Liver (tissue), 9 donors: ENCODE results near the gene ZSCAN25. TPM values are rescaled to one million over a fixed set of nuclear protein-coding genes. Genes with fewer than 3 reads are reported as not detected.

ENCODE experiments used
- DNase-seq: peaks from one replicate; pipeline ENCODE4 v3.0.0-alpha.2; 2017; ENCODE audit warnings: low spot score
- H3K27ac ChIP-seq, 2 donors: one replicate each; pipeline ENCODE4 v1.7.0; 2013; ENCODE audit warnings: inconsistent platforms in 2 of 2, low read length in 2 of 2, control low read depth in 1 of 2, low read depth in 1 of 2, mild to moderate bottlenecking in 1 of 2
- H3K27me3 ChIP-seq, 4 donors: one replicate each; pipeline versions ENCODE4 v1.6.1 to v1.7.0; 2013; ENCODE audit warnings: low read length in 3 of 4, inconsistent platforms in 1 of 4, mild to moderate bottlenecking in 1 of 4, moderate library complexity in 1 of 4; ENCODE audit not compliant: control insufficient read depth in 4 of 4, insufficient read depth in 4 of 4
- H3K36me3 ChIP-seq, 4 donors: one replicate each; pipeline versions ENCODE4 v1.6.1 to v1.7.0; 2013; ENCODE audit warnings: low read length in 3 of 4, mild to moderate bottlenecking in 3 of 4, low read depth in 1 of 4, moderate library complexity in 1 of 4; ENCODE audit not compliant: control insufficient read depth in 4 of 4, insufficient read depth in 3 of 4
- H3K4me1 ChIP-seq, 4 donors: one replicate each; pipeline versions ENCODE4 v1.6.1 to v1.7.0; 2013; ENCODE audit warnings: low read length in 3 of 4, mild to moderate bottlenecking in 3 of 4, moderate library complexity in 1 of 4; ENCODE audit not compliant: control insufficient read depth in 4 of 4, insufficient read depth in 4 of 4
- H3K4me3 ChIP-seq, 3 donors: one replicate each; pipeline versions ENCODE4 v1.6.1 to v1.7.0; 2013; ENCODE audit warnings: low read length in 3 of 3, control low read depth in 1 of 3, low read depth in 1 of 3, mild to moderate bottlenecking in 1 of 3
- H3K9ac ChIP-seq, 2 donors: one replicate each; pipeline ENCODE4 v1.7.0; 2013; ENCODE audit warnings: low read length in 2 of 2, mild to moderate bottlenecking in 2 of 2, moderate library complexity in 2 of 2, control low read depth in 1 of 2, low read depth in 1 of 2
- H3K9me3 ChIP-seq, 4 donors: one replicate each; pipeline versions ENCODE4 v1.6.1 to v1.7.0; 2013; ENCODE audit warnings: low read length in 3 of 4; ENCODE audit not compliant: control insufficient read depth in 4 of 4
- EGR1 ChIP-seq, 2 donors: IDR thresholded peaks; 2 replicates each; pipeline ENCODE4 v1.6.1; 2016 to 2018; ENCODE audit warnings: antibody characterized with exemption in 2 of 2, low read depth in 2 of 2
- FOXA1 ChIP-seq: IDR thresholded peaks from 2 replicates; pipeline ENCODE4 v1.6.1; 2016; ENCODE audit warnings: antibody characterized with exemption
- HNF4A ChIP-seq, 2 donors: conservative IDR thresholded peaks; 2 replicates each; pipeline ENCODE4 v1.6.1; 2016; ENCODE audit warnings: antibody characterized with exemption in 2 of 2, mild to moderate bottlenecking in 2 of 2
- HNF4G ChIP-seq: IDR thresholded peaks from 2 replicates; pipeline ENCODE4 v1.6.1; 2016; ENCODE audit warnings: antibody characterized with exemption
- JUND ChIP-seq, 2 donors: IDR thresholded peaks; 2 replicates each; pipeline ENCODE4 v1.6.1; 2016; ENCODE audit warnings: antibody characterized with exemption in 2 of 2
- NR2F2 ChIP-seq: IDR thresholded peaks from 2 replicates; pipeline ENCODE4 v1.6.1; 2016; ENCODE audit warnings: antibody characterized with exemption
- RXRA ChIP-seq, 2 donors: IDR thresholded peaks; 2 replicates each; pipeline ENCODE4 v1.6.1; 2017 to 2018; ENCODE audit warnings: antibody characterized with exemption in 2 of 2, mild to moderate bottlenecking in 1 of 2
- SP1 ChIP-seq: IDR thresholded peaks from 2 replicates; pipeline ENCODE4 v1.6.1; 2018; ENCODE audit warnings: antibody characterized with exemption, mild to moderate bottlenecking
- TAF1 ChIP-seq: conservative IDR thresholded peaks from 2 replicates; pipeline ENCODE4 v1.6.1; 2016; ENCODE audit warnings: antibody characterized with exemption, mild to moderate bottlenecking
- YY1 ChIP-seq: IDR thresholded peaks from 2 replicates; pipeline ENCODE4 v1.6.1; 2016; ENCODE audit warnings: antibody characterized with exemption, mild to moderate bottlenecking
- WGBS: extraction: QIAGEN DNeasy Blood & Tissue Kit; methylation state at CpG from one replicate; pipeline ENCODE4 v1.1.7; 2013; 5-methylcytosine and 5-hydroxymethylcytosine counted together
- polyA plus RNA-seq, 2 donors: library from polyadenylated mRNA; stranded (reverse) in 1 of 2; unstranded in 1 of 2; fragments of 200-250 nt in 1 of 2; fragments of >200 nt in 1 of 2; fragmentation: Nextera tagmentation in 1 of 2; extraction: Ambion mirVana in 1 of 2; gene quantifications; one replicate each; pipeline versions ENCODE4 v1.2.1 to v1.2.3, GENCODE V29; 2013 to 2015
- total RNA-seq, 2 donors: library from RNA; depleted of rRNA; stranded (reverse); fragments of >200 nt; gene quantifications; one replicate each; pipeline ENCODE4 v1.2.3, GENCODE V29; 2014
- TF ChIP-seq, protein P1 (sequence below): IDR thresholded peaks from 2 replicates; pipeline ENCODE4 v1.6.1; 2016; ENCODE audit warnings: antibody characterized with exemption
- TF ChIP-seq, protein P2 (sequence below): IDR thresholded peaks from 2 replicates; pipeline ENCODE4 v1.6.1; 2016; ENCODE audit warnings: antibody characterized with exemption
- donor health status: healthy.
- donor health status: healthy.
- donor health status: healthy.
- donor health status: healthy.
- donor health status: healthy.

ZSCAN25 gene
- total and polyA plus RNA-seq, 4 donors = 2.3 to 11.0 (median 5.9) TPM

DNA sequence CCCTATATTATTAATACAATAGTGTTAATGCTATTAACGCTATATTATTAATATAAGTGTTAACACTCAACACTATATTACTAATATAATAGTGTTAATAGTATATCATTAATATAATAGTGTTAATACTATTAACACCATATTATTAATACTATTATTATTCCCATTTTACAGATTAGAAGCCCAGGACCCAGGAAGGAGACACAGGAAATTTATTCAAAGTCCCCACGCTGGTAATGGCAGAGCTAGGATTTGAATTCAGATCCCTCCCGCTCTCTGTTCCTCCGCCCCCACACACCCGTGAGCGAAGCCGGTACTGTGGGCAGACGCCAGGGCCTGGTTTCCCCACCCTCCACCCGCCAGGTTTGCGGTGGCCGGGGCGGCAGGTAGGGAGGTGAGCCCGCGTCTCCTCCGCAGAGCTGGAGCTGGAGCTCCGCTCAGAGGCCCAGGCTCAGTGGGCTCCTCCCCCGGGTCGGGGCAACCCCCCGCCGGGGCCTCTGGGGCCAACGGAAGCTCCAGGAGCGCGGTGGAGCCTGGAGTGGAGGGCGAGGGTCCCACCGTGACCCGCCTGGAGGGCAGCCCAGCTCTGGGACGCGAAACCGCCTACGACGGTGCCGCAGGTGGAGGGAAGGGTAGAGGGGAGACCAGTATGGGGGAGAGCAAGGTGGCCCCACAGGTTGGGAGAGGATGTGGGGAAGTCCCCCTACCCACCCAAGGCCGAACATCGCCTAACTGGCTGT lies 18.8 kb upstream of the ZSCAN25 start, which contains the start of gene TMEM225B:
TMEM225B (plus strand) TSS at position 506 of the 740 bp plus-strand sequence. CDS start 6,122 bp downstream, outside the sequence.
- H3K36me3 ChIP-seq = no peaks in the 10 kb centered on the region
- no peaks in the 10 kb centered on the region for H3K4me1 ChIP-seq
- no peak within 1 kb of the TSS for H3K4me3 ChIP-seq
- H3K27me3 ChIP-seq = no peaks in the 10 kb centered on the region
- no peak for TF ChIP-seq TAF1
- no peak for TF ChIP-seq YY1
- TF ChIP-seq RXRA (IDR thresholded peaks at IDR 0.05) = no peak
- H3K9me3 ChIP-seq = no peaks in the 10 kb centered on the region
- WGBS = 68% methylated on average over 34 of the region's 34 CpGs
- H3K27ac ChIP-seq = no peak within 1 kb of the TSS
- no peak for DNase-seq
- H3K9ac ChIP-seq = no peak within 1 kb of the TSS

DNA sequence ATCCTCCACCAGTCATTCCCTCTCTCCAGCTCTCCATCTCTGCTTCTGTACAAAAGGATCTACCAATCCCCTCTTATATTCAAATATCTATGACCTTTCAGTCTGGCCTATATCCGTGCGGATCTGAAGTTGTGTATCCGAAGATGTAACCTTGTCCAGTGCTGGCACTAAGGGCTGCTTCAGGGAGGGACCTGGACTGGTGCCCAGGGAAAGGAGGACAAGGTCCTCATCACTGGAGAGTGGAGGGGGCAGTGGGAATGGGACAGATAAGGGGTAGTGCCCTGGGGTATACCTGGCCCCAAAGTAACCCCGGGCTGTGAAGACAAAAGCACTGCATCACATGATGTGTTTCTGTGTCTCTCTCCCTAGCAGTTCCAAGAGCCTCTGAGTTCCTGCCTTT lies 16.9 kb upstream of the ZSCAN25 start:
- TF ChIP-seq JUND (IDR thresholded peaks at IDR 0.05) (no peak), NR2F2 (no peak), SP1 (no peak), HNF4G (no peak)
- TF ChIP-seq, protein P1, sequence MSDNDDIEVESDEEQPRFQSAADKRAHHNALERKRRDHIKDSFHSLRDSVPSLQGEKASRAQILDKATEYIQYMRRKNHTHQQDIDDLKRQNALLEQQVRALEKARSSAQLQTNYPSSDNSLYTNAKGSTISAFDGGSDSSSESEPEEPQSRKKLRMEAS = no peak
- H3K4me3 ChIP-seq = no peak overlapping the region
- no peak for DNase-seq

DNA sequence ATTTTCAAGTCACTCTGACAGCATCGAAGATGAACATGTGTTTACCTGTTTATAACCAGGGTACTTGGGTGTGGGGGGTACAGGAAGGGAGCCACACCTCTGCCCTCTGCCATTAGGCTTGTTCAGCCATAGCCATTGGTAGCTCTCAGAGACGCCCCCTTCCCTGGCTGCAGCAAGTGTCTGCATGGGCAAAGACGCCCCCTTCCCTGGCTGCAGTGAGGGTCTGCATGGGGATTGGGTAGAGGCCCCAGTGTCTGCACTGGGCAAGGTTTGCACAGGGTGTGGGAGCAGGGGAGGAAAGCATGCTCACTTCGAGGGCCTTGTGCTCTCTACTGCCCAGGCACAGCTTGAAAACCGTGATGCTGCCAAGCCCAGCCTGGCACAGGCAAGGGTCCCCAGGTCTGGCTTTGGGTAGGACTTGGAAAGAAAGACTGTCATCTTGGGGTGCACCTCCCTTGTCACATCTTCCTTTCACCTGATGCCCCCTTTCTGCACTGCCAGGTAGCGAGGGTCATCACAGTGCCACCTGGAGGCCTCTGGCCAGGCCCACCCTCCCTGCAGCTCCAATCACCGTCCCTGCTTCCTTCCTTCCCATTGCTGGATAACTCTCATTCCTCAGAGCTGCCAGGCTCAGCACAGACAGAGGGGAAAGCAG lies 15.0 kb upstream of the ZSCAN25 start:
- TF ChIP-seq, protein P2, sequence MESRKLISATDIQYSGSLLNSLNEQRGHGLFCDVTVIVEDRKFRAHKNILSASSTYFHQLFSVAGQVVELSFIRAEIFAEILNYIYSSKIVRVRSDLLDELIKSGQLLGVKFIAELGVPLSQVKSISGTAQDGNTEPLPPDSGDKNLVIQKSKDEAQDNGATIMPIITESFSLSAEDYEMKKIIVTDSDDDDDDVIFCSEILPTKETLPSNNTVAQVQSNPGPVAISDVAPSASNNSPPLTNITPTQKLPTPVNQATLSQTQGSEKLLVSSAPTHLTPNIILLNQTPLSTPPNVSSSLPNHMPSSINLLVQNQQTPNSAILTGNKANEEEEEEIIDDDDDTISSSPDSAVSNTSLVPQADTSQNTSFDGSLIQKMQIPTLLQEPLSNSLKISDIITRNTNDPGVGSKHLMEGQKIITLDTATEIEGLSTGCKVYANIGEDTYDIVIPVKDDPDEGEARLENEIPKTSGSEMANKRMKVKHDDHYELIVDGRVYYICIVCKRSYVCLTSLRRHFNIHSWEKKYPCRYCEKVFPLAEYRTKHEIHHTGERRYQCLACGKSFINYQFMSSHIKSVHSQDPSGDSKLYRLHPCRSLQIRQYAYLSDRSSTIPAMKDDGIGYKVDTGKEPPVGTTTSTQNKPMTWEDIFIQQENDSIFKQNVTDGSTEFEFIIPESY = no peak
- TF ChIP-seq, protein P1 = no peak
- no peak for TF ChIP-seq SP1
- no peak for TF ChIP-seq HNF4A (conservative IDR thresholded peaks at IDR 0.05)
- no peak for TF ChIP-seq EGR1 (IDR thresholded peaks at IDR 0.05; ENCODE audit: low read depth in 2 of 2)
- no peak for TF ChIP-seq TAF1
- TF ChIP-seq FOXA1 = no peak
- TF ChIP-seq JUND (IDR thresholded peaks at IDR 0.05) = no peak
- no peak overlapping the region for H3K4me3 ChIP-seq
- H3K27me3 ChIP-seq = no peaks in the 10 kb centered on the region
- WGBS = 82% methylated on average over 7 of the region's 7 CpGs
- no peak overlapping the region for H3K27ac ChIP-seq
- H3K4me1 ChIP-seq = no peaks in the 10 kb centered on the region
- H3K36me3 ChIP-seq = no peaks in the 10 kb centered on the region
- H3K9me3 ChIP-seq = no peaks in the 10 kb centered on the region
- DNase-seq = no peak
- no peak overlapping the region for H3K9ac ChIP-seq

More for the DNA sequence above, 16.9 kb upstream of the ZSCAN25 start:
- no peaks in the 10 kb centered on the region for H3K36me3 ChIP-seq
- WGBS = 73% methylated on average over 4 of the region's 4 CpGs
- H3K9ac ChIP-seq = no peak overlapping the region
- H3K9me3 ChIP-seq = no peaks in the 10 kb centered on the region
- no peaks in the 10 kb centered on the region for H3K4me1 ChIP-seq
- H3K27ac ChIP-seq = no peak overlapping the region
- H3K27me3 ChIP-seq = no peaks in the 10 kb centered on the region
